ENCODE measurements around the gene SMAD3.

- no peak for TF ChIP-seq CTCF (IDR thresholded peaks at IDR 0.05)
- no peak for TF ChIP-seq POLR2A (IDR thresholded peaks at IDR 0.05)
- no peak for TF ChIP-seq POLR2AphosphoS5 (IDR thresholded peaks at IDR 0.05)
These were observed 135.7 kb downstream of the SMAD3 start for GRCh38 chr15:67201136-67201535.

Measured in prostate gland (tissue), 2 donors.